Measurements from ENCODE around the gene GATM.

GRCh38 chr15:45328663-45329062 is 49.7 kb downstream of the GATM start:
- TF ChIP-seq CTCF (IDR thresholded peaks at IDR 0.05) (no peak), POLR2A (IDR thresholded peaks at IDR 0.05) (no peak)

Data from testis (tissue), 2 donors.